ENCODE data around the gene KAT14.
"Not testable (repeated sequence)": the region's sequence is repeated elsewhere in the genome, so short reads cannot be mapped to it uniquely, and the experiment has no call there.

- not testable (repeated sequence) for TF ChIP-seq CTCF (conservative IDR thresholded peaks at IDR 0.05; ENCODE audit: low read depth, low read length); EZH2 (IDR thresholded peaks at IDR 0.05; ENCODE audit: low read length, unreplicated experiment); EZH2phosphoT487 (IDR thresholded peaks at IDR 0.05; ENCODE audit: borderline replicate concordance, low read length)
Observed at GRCh38 chr20:18226741-18227140, 89.1 kb downstream of the KAT14 start.
